Measurements from ENCODE around the gene KCNG2.

The KCNG2 gene

GRCh38 chr18:79823120-79823519 is 25.4 kb downstream of the KCNG2 start:
- peak; percentile 36 for DNase-seq

GRCh38 chr18:79825913-79826312 is 28.2 kb downstream of the KCNG2 start:
- DNase-seq, result no peak

GRCh38 chr18:79826966-79827365 is 29.2 kb downstream of the KCNG2 start:
- no peak for DNase-seq

- no peak for DNase-seq
Observed at GRCh38 chr18:79828258-79828657, 30.5 kb downstream of the KCNG2 start.

- no peak for DNase-seq
Observed at GRCh38 chr18:79829136-79829854, 31.6 kb downstream of the KCNG2 start.

- no peak for DNase-seq
Observed at GRCh38 chr18:79832169-79832568, 34.4 kb downstream of the KCNG2 start.

GRCh38 chr18:79834834-79835233 is 37.1 kb downstream of the KCNG2 start:
- DNase-seq, result no peak

GRCh38 chr18:79841936-79842335 is 44.2 kb downstream of the KCNG2 start:
- DNase-seq, result no peak

GRCh38 chr18:79844999-79845563 is 47.3 kb downstream of the KCNG2 start:
- no peak for DNase-seq

- no peak for DNase-seq
Observed at GRCh38 chr18:79846936-79847557, 49.3 kb downstream of the KCNG2 start.

GRCh38 chr18:79847606-79848293 is 50.0 kb downstream of the KCNG2 start:
- DNase-seq, result no peak

- DNase-seq, result no peak
Observed at GRCh38 chr18:79848294-79848578, 50.5 kb downstream of the KCNG2 start.

GRCh38 chr18:79848579-79849327 is 51.0 kb downstream of the KCNG2 start:
- DNase-seq, result no peak

GRCh38 chr18:79849328-79850207 is 51.8 kb downstream of the KCNG2 start:
- no peak for DNase-seq

GRCh38 chr18:79850731-79851130 is 53.0 kb downstream of the KCNG2 start:
- no peak for DNase-seq

- no peak for DNase-seq
Observed at GRCh38 chr18:79851489-79851888, 53.8 kb downstream of the KCNG2 start.

- DNase-seq, result no peak
Observed at GRCh38 chr18:79851950-79852349, 54.2 kb downstream of the KCNG2 start.

GRCh38 chr18:79852561-79853302 is 55.0 kb downstream of the KCNG2 start:
- no peak for DNase-seq

- DNase-seq, result no peak
Observed at GRCh38 chr18:79853303-79853992, 55.7 kb downstream of the KCNG2 start.

- no peak for DNase-seq
Observed at GRCh38 chr18:79853993-79854364, 56.2 kb downstream of the KCNG2 start.

Data from RPMI8226 (cell line).